Right lobe of liver (tissue), 6 donors: Measurements from ENCODE around the gene ASPSCR1. TPM values are rescaled to one million over a fixed set of nuclear protein-coding genes. Genes with fewer than 3 reads are reported as not detected.

ENCODE experiments used
- ATAC-seq, 4 donors: fragments of 200-7000 bp; cut with Tn5 transposase; one replicate each; pipeline ENCODE4 v1.9.1; 2020; ENCODE audit warnings: mild to moderate bottlenecking in 4 of 4, moderate library complexity in 4 of 4
- DNase-seq, 3 donors: peaks; one replicate each; pipeline ENCODE4 v3.0.0-alpha.2; 2020
- H3K27ac ChIP-seq, 3 donors: fragments of 200-600 bp; one replicate each; pipeline ENCODE4 v1.8.0; 2022
- H3K27me3 ChIP-seq, 2 donors: fragments of 200-600 bp; one replicate each; pipeline ENCODE4 v1.8.0; 2022
- H3K36me3 ChIP-seq, 4 donors: fragments of 200-600 bp; sonication (generic) in 1 of 4; one replicate each; pipeline versions ENCODE4 v1.5.1 to v1.8.0; 2017 to 2022; ENCODE audit warnings: control low read depth in 1 of 4
- H3K4me1 ChIP-seq, 4 donors: fragments of 200-600 bp; sonication (generic) in 1 of 4; one replicate each; pipeline versions ENCODE4 v1.5.1 to v1.8.0; 2017 to 2022; ENCODE audit warnings: control low read depth in 1 of 4
- H3K4me3 ChIP-seq, 3 donors: fragments of 200-600 bp; one replicate each; pipeline ENCODE4 v1.8.0; 2022
- H3K9me3 ChIP-seq, 4 donors: fragments of 200-600 bp; sonication (generic) in 1 of 4; one replicate each; pipeline versions ENCODE4 v1.5.1 to v1.8.0; 2017 to 2022; ENCODE audit warnings: control low read depth in 1 of 4
- CTCF ChIP-seq, 4 donors: fragments of 200-600 bp in 3 of 4; fragments of 450-650 bp in 1 of 4; IDR thresholded peaks; one replicate each; pipeline versions ENCODE4 v1.5.1 to v1.8.0; 2016 to 2022; ENCODE audit warnings: antibody characterized with exemption in 4 of 4, mild to moderate bottlenecking in 2 of 4
- POLR2A ChIP-seq: fragments of 450-650 bp; IDR thresholded peaks from one replicate; pipeline ENCODE4 v1.6.1; 2017; ENCODE audit warnings: antibody characterized with exemption, mild to moderate bottlenecking
- WGBS: methylation state at CpG from one replicate; pipeline ENCODE4 v1.1.6; 2018; ENCODE audit warnings: low coverage, low lambda C conversion rate; ENCODE audit not compliant: insufficient coverage; ENCODE audit errors: missing lambda C conversion rate; 5-methylcytosine and 5-hydroxymethylcytosine counted together
- intact Hi-C, 2 donors: fragments of 100-400 bp; cut with DNase I; formaldehyde crosslinking; loops; one replicate each; pipeline versions ENCODE4 v1.11.2 to v1.14.1; 2022
- total RNA-seq, 6 experiments: library from RNA; depleted of rRNA in 2 of 6; stranded (reverse); fragments of >200 nt in 2 of 6; fragmentation: NEBNext Ultra II Directional in 3 of 6; extraction: Animal tissue kit (Norgen Biotek cat#: 25700) in 3 of 6; gene quantifications; one replicate each; pipeline versions ENCODE4 v1.1.0 to v1.2.4, GENCODE V29; 2016 to 2023
- donor health status: DM: no; HTN: yes; CAD: no.
- donor health status: DM: no; HTN: no; CAD: no.
- donor health status: DM: no; HTN: no; CAD: no.
- donor health status: DM: no; HTN: yes; CAD: no.
- donor health status: DM: no; HTN: yes; CAD: no.

ASPSCR1 gene
- total RNA-seq, 6 experiments from 2014 or later: 24.4 to 55.6 (median 32.9) TPM

- peaks cover 0 to 6% (median under 1%) of the 10 kb centered on the region in 4 donors for H3K4me1 ChIP-seq
- intact Hi-C loops: loop anchor here (5.0 to 10.0 kb wide), 3 partner anchors 54 to 131 kb away; partner anchors contain the start of gene NOTUM (in 1 of the 2)
- no peaks in the 10 kb centered on the region for H3K9me3 ChIP-seq
- H3K27me3 ChIP-seq: no peaks in the 10 kb centered on the region
- WGBS: no CpG with 5 or more reads among the region's 28 CpGs
- peaks cover 0 to 17% (median 0%) of the 10 kb centered on the region in 4 donors for H3K36me3 ChIP-seq
- DNase-seq: no peak
- TF ChIP-seq POLR2A (no peak), CTCF (IDR thresholded peaks at IDR 0.05) (no peak)
- no peak overlapping the region for H3K4me3 ChIP-seq
- no peak overlapping the region for H3K27ac ChIP-seq
- no peak for ATAC-seq
These were observed 38.8 kb downstream of the ASPSCR1 start for GRCh38 chr17:82016061-82016874.

- DNase-seq (no peak), ATAC-seq (no peak)
- Histone ChIP-seq H3K4me3 (no peak overlapping the region), H3K9me3 (no peaks in the 10 kb centered on the region), H3K4me1 (peaks cover 0 to 11% (median 4%) of the 10 kb centered on the region in 4 donors), H3K36me3 (peaks cover 0 to 11% (median 0%) of the 10 kb centered on the region in 4 donors), H3K27me3 (no peaks in the 10 kb centered on the region), H3K27ac (no peak overlapping the region)
- WGBS: 90% methylated on average over 2 of the region's 24 CpGs
- intact Hi-C loops: loop anchor here (5.0 to 10.0 kb wide), 3 partner anchors 55 to 132 kb away; partner anchors contain the start of gene NOTUM (in 1 of the 2)
- TF ChIP-seq CTCF (IDR thresholded peaks at IDR 0.05): no peak
- TF ChIP-seq POLR2A: no peak
These were observed 39.5 kb downstream of the ASPSCR1 start for GRCh38 chr17:82016875-82017459.

- H3K36me3 ChIP-seq: peaks cover 0 to 8% (median 0%) of the 10 kb centered on the region in 4 donors
- TF ChIP-seq CTCF (IDR thresholded peaks at IDR 0.05) (no peak), POLR2A (no peak)
- no peak overlapping the region for H3K4me3 ChIP-seq
- H3K9me3 ChIP-seq: no peaks in the 10 kb centered on the region
- DNase-seq (no peak), ATAC-seq (no peak)
- no peaks in the 10 kb centered on the region for H3K27me3 ChIP-seq
- intact Hi-C loops: loop anchor here (5.0 to 10.0 kb wide), 3 partner anchors 55 to 133 kb away; partner anchors contain the start of gene NOTUM (in 1 of the 2)
- no peak overlapping the region for H3K27ac ChIP-seq
- WGBS: 20% methylated on average over 1 of the region's 13 CpGs
- peaks cover 0 to 16% (median 4%) of the 10 kb centered on the region in 4 donors for H3K4me1 ChIP-seq
These were observed 40.3 kb downstream of the ASPSCR1 start for GRCh38 chr17:82017612-82018151.

GRCh38 chr17:82018152-82018988 lies 40.9 kb downstream of the ASPSCR1 start:
- DNase-seq (no peak), ATAC-seq (no peak)
- H3K36me3 ChIP-seq: peaks cover 0 to 8% (median 0%) of the 10 kb centered on the region in 4 donors
- H3K9me3 ChIP-seq: no peaks in the 10 kb centered on the region
- H3K4me3 ChIP-seq: no peak overlapping the region
- H3K27me3 ChIP-seq: no peaks in the 10 kb centered on the region
- TF ChIP-seq POLR2A: no peak
- no peak for TF ChIP-seq CTCF (IDR thresholded peaks at IDR 0.05)
- peaks cover 0 to 16% (median 4%) of the 10 kb centered on the region in 4 donors for H3K4me1 ChIP-seq
- no CpG with 5 or more reads among the region's 19 CpGs for WGBS
- no peak overlapping the region for H3K27ac ChIP-seq
- intact Hi-C loops: loop anchor here (5.0 to 10.0 kb wide), 3 partner anchors 56 to 134 kb away; partner anchors contain the start of gene NOTUM (in 1 of the 2)
